Measurements from ENCODE around the gene KLF3.

The KLF3 gene

GRCh38 chr4:38683276-38683675, 19.3 kb downstream of the KLF3 start (continued):
- TF ChIP-seq, protein P1, sequence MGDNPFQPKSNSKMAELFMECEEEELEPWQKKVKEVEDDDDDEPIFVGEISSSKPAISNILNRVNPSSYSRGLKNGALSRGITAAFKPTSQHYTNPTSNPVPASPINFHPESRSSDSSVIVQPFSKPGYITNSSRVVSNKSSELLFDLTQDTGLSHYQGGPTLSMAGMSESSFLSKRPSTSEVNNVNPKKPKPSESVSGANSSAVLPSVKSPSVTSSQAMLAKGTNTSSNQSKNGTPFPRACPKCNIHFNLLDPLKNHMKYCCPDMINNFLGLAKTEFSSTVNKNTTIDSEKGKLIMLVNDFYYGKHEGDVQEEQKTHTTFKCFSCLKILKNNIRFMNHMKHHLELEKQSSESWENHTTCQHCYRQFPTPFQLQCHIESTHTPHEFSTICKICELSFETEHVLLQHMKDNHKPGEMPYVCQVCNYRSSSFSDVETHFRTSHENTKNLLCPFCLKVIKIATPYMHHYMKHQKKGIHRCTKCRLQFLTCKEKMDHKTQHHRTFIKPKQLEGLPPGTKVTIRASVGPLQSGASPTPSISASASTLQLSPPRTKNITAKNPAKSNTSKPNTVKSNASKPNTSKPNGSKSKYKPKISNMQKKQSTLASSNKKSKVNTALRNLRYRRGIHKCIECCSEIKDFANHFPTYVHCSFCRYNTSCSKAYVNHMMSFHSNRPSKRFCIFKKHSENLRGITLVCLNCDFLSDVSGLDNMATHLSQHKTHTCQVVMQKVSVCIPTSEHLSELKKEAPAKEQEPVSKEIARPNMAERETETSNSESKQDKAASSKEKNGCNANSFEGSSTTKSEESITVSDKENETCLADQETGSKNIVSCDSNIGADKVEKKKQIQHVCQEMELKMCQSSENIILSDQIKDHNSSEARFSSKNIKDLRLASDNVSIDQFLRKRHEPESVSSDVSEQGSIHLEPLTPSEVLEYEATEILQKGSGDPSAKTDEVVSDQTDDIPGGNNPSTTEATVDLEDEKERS (tag by site-specific recombination; IDR thresholded peaks at IDR 0.05): no peak
- no peak for TF ChIP-seq ZFP41 (tag by site-specific recombination; IDR thresholded peaks at IDR 0.05; ENCODE audit: borderline replicate concordance)
- no peak for TF ChIP-seq HOXC10 (CRISPR knock-in tag; IDR thresholded peaks at IDR 0.05)
- TF ChIP-seq, protein P2, sequence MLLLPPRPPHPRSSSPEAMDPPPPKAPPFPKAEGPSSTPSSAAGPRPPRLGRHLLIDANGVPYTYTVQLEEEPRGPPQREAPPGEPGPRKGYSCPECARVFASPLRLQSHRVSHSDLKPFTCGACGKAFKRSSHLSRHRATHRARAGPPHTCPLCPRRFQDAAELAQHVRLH (tag by site-specific recombination; IDR thresholded peaks at IDR 0.05): no peak
- no peak for TF ChIP-seq ZNF184 (tag by site-specific recombination; IDR thresholded peaks at IDR 0.05)
- TF ChIP-seq ZNF19 (tag by site-specific recombination; IDR thresholded peaks at IDR 0.05; ENCODE audit: low read depth): no peak

- H3K27ac ChIP-seq (ENCODE audit: extremely low read depth, low read depth, low read length): no peak overlapping the region
- H3K9me3 ChIP-seq (ENCODE audit: control insufficient read depth, insufficient read depth, low read depth, low read length): no peaks in the 10 kb centered on the region
- CTCF ChIA-PET: no interaction called here
- no peaks in the 10 kb centered on the region for H3K4me1 ChIP-seq (ENCODE audit: control insufficient read depth, insufficient read depth, low read length)
- no peak overlapping the region for H3K4me3 ChIP-seq (ENCODE audit: low read depth, low read length)
- POLR2A ChIA-PET: no interaction called here
- peaks cover 0 to 68% of the 10 kb centered on the region in 2 experiments; a peak in 1 of 3 replicates for H3K36me3 ChIP-seq (ENCODE audit: control insufficient read depth in 2 of 2, insufficient read depth in 1 of 2, low read length in 2 of 2)
- TF ChIP-seq ZNF664 (tag by site-specific recombination; IDR thresholded peaks at IDR 0.05): peak; percentile 58; the same call in 1 of the 2 replicates
- TF ChIP-seq, protein P3, sequence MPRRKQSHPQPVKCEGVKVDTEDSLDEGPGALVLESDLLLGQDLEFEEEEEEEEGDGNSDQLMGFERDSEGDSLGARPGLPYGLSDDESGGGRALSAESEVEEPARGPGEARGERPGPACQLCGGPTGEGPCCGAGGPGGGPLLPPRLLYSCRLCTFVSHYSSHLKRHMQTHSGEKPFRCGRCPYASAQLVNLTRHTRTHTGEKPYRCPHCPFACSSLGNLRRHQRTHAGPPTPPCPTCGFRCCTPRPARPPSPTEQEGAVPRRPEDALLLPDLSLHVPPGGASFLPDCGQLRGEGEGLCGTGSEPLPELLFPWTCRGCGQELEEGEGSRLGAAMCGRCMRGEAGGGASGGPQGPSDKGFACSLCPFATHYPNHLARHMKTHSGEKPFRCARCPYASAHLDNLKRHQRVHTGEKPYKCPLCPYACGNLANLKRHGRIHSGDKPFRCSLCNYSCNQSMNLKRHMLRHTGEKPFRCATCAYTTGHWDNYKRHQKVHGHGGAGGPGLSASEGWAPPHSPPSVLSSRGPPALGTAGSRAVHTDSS (tag by site-specific recombination; IDR thresholded peaks at IDR 0.05): no peak
Measured at GRCh38 chr4:38684271-38684670, 20.3 kb downstream of the KLF3 start.

GRCh38 chr4:38684951-38685844, 21.2 kb downstream of the KLF3 start:
- Histone ChIP-seq H3K4me3 (ENCODE audit: low read depth, low read length) (no peak overlapping the region), H3K36me3 (ENCODE audit: control insufficient read depth in 2 of 2, insufficient read depth in 1 of 2, low read length in 2 of 2) (peaks cover 0 to 77% of the 10 kb centered on the region in 2 experiments; a peak in 1 of 3 replicates), H3K4me1 (ENCODE audit: control insufficient read depth, insufficient read depth, low read length) (no peaks in the 10 kb centered on the region), H3K9me3 (ENCODE audit: control insufficient read depth, insufficient read depth, low read depth, low read length) (no peaks in the 10 kb centered on the region), H3K27ac (ENCODE audit: extremely low read depth, low read depth, low read length) (no peak overlapping the region)
- POLR2A ChIA-PET: no interaction called here
- CTCF ChIA-PET: no interaction called here
- TF ChIP-seq, protein P4, sequence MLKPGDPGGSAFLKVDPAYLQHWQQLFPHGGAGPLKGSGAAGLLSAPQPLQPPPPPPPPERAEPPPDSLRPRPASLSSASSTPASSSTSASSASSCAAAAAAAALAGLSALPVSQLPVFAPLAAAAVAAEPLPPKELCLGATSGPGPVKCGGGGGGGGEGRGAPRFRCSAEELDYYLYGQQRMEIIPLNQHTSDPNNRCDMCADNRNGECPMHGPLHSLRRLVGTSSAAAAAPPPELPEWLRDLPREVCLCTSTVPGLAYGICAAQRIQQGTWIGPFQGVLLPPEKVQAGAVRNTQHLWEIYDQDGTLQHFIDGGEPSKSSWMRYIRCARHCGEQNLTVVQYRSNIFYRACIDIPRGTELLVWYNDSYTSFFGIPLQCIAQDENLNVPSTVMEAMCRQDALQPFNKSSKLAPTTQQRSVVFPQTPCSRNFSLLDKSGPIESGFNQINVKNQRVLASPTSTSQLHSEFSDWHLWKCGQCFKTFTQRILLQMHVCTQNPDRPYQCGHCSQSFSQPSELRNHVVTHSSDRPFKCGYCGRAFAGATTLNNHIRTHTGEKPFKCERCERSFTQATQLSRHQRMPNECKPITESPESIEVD (tag by site-specific recombination; IDR thresholded peaks at IDR 0.05): 0 out of 2 replicates have a peak, but pooled peaks have one; percentile 9
- TF ChIP-seq ZNF239 (tag by site-specific recombination; IDR thresholded peaks at IDR 0.05) (no peak), ZSCAN23 (tag by site-specific recombination; IDR thresholded peaks at IDR 0.05) (no peak), MZF1 (tag by site-specific recombination; IDR thresholded peaks at IDR 0.05; ENCODE audit: borderline replicate concordance) (no peak), ZNF112 (tag by site-specific recombination; IDR thresholded peaks at IDR 0.05) (no peak)
